Measurements from ENCODE around the gene CDKL2. TPM values are rescaled to one million over a fixed set of nuclear protein-coding genes. Genes with fewer than 3 reads are reported as not detected.

Gene CDKL2
- total and polyA plus RNA-seq, 9 of the 15 experiments (the other 6 are each of a cell fraction or from before 2014, with no cell fraction given): 0.01 to 0.16 TPM; not detected in 7

DNA sequence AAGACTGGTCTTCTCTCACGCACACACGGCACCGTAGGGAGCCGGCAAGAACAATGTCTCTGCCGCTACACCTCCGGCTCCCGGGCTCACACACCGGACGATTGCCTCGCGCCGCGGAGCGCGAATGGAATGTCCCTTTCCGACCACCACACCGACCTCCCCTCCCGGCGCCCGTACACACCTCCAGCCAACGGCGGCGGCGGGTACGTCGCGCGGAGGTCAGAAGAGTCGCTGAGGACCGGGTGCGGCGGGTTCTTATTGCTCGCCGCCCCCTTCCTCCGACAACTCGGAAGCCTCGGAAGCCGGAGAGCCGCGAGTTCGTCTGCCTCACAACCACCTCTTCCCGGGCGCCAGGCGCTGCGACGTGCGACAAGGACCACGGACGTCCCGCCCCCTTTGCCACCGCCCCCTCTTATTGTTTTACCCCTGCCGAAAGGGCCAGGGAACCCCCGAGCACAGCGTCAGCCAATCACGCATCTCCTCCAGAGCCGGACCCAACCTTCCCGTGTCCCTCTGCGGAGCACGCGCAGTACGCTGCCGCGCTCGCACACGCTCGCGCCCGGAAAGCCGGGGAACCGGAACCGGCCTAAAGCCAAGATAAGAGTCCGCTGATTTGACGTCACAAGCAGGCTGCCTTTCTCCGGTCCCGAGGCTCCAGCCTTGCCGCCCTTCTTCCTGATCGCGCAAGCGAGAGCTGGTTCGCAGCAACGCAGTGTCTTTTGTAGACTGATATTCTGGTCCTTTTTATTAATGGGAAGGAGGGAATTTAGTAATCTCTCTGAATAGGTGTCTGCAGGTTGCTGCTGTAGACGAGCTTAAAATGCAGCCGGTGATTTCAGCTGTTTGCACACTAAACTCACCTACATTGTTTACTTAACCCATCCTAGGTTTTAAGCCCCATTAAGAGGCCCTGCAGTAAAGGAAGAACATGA is 43.0 kb upstream of the CDKL2 start, which contains the start of gene G3BP2 (continued):
- TF ChIP-seq, protein P1, sequence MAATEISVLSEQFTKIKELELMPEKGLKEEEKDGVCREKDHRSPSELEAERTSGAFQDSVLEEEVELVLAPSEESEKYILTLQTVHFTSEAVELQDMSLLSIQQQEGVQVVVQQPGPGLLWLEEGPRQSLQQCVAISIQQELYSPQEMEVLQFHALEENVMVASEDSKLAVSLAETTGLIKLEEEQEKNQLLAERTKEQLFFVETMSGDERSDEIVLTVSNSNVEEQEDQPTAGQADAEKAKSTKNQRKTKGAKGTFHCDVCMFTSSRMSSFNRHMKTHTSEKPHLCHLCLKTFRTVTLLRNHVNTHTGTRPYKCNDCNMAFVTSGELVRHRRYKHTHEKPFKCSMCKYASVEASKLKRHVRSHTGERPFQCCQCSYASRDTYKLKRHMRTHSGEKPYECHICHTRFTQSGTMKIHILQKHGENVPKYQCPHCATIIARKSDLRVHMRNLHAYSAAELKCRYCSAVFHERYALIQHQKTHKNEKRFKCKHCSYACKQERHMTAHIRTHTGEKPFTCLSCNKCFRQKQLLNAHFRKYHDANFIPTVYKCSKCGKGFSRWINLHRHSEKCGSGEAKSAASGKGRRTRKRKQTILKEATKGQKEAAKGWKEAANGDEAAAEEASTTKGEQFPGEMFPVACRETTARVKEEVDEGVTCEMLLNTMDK (IDR thresholded peaks at IDR 0.05; ENCODE audit: borderline replicate concordance, insufficient read depth, low read depth, low read length, poor library complexity, severe bottlenecking): no peak
- TF ChIP-seq ZNF134 (CRISPR knock-in tag; conservative IDR thresholded peaks at IDR 0.05) (no peak), SAFB (IDR thresholded peaks at IDR 0.05; ENCODE audit: borderline replicate concordance, low read depth, low read length) (no peak), HNRNPH1 (optimal IDR thresholded peaks at IDR 0.05; ENCODE audit: low read depth, low read length) (no peak), KLF16 (IDR thresholded peaks at IDR 0.05) (no peak), ZNF511 (CRISPR knock-in tag; IDR thresholded peaks at IDR 0.05) (no peak; the same call in none of the 2 replicates), NFIC (IDR thresholded peaks at IDR 0.05) (0 out of 2 replicates have a peak, but pooled peaks have one; percentile 15), ARID1B (IDR thresholded peaks at IDR 0.05) (peak; percentile 18; the same call in 1 of the 2 replicates), CSDE1 (IDR thresholded peaks at IDR 0.05) (no peak; a peak in 1 of 4 replicates), ATF7 (IDR thresholded peaks at IDR 0.05) (peak; percentile 82), ZNF197 (CRISPR knock-in tag; IDR thresholded peaks at IDR 0.05; ENCODE audit: low read depth) (no peak), DMBX1 (CRISPR knock-in tag; IDR thresholded peaks at IDR 0.05; ENCODE audit: borderline replicate concordance) (no peak)
- TF ChIP-seq, protein P2, sequence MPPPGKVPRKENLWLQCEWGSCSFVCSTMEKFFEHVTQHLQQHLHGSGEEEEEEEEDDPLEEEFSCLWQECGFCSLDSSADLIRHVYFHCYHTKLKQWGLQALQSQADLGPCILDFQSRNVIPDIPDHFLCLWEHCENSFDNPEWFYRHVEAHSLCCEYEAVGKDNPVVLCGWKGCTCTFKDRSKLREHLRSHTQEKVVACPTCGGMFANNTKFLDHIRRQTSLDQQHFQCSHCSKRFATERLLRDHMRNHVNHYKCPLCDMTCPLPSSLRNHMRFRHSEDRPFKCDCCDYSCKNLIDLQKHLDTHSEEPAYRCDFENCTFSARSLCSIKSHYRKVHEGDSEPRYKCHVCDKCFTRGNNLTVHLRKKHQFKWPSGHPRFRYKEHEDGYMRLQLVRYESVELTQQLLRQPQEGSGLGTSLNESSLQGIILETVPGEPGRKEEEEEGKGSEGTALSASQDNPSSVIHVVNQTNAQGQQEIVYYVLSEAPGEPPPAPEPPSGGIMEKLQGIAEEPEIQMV (tag; conservative IDR thresholded peaks at IDR 0.05; ENCODE audit: low read depth): no peak
- TF ChIP-seq, protein P3, sequence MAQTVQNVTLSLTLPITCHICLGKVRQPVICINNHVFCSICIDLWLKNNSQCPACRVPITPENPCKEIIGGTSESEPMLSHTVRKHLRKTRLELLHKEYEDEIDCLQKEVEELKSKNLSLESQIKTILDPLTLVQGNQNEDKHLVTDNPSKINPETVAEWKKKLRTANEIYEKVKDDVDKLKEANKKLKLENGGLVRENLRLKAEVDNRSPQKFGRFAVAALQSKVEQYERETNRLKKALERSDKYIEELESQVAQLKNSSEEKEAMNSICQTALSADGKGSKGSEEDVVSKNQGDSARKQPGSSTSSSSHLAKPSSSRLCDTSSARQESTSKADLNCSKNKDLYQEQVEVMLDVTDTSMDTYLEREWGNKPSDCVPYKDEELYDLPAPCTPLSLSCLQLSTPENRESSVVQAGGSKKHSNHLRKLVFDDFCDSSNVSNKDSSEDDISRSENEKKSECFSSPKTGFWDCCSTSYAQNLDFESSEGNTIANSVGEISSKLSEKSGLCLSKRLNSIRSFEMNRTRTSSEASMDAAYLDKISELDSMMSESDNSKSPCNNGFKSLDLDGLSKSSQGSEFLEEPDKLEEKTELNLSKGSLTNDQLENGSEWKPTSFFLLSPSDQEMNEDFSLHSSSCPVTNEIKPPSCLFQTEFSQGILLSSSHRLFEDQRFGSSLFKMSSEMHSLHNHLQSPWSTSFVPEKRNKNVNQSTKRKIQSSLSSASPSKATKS (CRISPR knock-in tag; IDR thresholded peaks at IDR 0.05): no peak
- TF ChIP-seq, protein P4, sequence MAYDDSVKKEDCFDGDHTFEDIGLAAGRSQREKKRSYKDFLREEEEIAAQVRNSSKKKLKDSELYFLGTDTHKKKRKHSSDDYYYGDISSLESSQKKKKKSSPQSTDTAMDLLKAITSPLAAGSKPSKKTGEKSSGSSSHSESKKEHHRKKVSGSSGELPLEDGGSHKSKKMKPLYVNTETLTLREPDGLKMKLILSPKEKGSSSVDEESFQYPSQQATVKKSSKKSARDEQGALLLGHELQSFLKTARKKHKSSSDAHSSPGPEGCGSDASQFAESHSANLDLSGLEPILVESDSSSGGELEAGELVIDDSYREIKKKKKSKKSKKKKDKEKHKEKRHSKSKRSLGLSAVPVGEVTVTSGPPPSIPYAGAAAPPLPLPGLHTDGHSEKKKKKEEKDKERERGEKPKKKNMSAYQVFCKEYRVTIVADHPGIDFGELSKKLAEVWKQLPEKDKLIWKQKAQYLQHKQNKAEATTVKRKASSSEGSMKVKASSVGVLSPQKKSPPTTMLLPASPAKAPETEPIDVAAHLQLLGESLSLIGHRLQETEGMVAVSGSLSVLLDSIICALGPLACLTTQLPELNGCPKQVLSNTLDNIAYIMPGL (CRISPR knock-in tag; IDR thresholded peaks at IDR 0.05): 0 out of 2 replicates have a peak, but pooled peaks have one; percentile 36
- TF ChIP-seq, protein P5, sequence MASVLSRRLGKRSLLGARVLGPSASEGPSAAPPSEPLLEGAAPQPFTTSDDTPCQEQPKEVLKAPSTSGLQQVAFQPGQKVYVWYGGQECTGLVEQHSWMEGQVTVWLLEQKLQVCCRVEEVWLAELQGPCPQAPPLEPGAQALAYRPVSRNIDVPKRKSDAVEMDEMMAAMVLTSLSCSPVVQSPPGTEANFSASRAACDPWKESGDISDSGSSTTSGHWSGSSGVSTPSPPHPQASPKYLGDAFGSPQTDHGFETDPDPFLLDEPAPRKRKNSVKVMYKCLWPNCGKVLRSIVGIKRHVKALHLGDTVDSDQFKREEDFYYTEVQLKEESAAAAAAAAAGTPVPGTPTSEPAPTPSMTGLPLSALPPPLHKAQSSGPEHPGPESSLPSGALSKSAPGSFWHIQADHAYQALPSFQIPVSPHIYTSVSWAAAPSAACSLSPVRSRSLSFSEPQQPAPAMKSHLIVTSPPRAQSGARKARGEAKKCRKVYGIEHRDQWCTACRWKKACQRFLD (CRISPR knock-in tag; IDR thresholded peaks at IDR 0.05): peak; percentile 96

Measured in K562 (cell line).